ENCODE data around the gene ATG4B.

- TF ChIP-seq SUZ12 (IDR thresholded peaks at IDR 0.05; ENCODE audit: extremely low read depth, insufficient read depth, insufficient read length) (no peak), YY1 (IDR thresholded peaks at IDR 0.05; ENCODE audit: insufficient read depth, insufficient read length) (no peak), ZNF274 (IDR thresholded peaks at IDR 0.05; ENCODE audit: low read depth, low read length) (no peak)
Observed at GRCh38 chr2:241672243-241673188, 35.0 kb downstream of the ATG4B start.
